B cell (primary cell): Measurements from ENCODE around the gene MRPS11. TPM values are rescaled to one million over a fixed set of nuclear protein-coding genes. Genes with fewer than 3 reads are reported as not detected.

Source experiments
- ATAC-seq: fragments of 200-7000 bp; cut with Tn5 transposase; one replicate; pipeline ENCODE4 v1.10.0; 2021; ENCODE audit warnings: low read depth, mild to moderate bottlenecking, moderate number of reproducible peaks, moderate library complexity
- CTCF ChIA-PET: fragments of 350-600 bp; sonication (Branson Sonifier 250); formaldehyde crosslinking; loops from one replicate; lab custom pipeline; 2021; ENCODE audit warnings: antibody characterized with exemption, inconsistent platforms; lab: Charles Lee
- POLR2A ChIA-PET: fragments of 350-600 bp; sonication (Branson Sonifier 250); formaldehyde crosslinking; loops from one replicate; lab custom pipeline; 2021; ENCODE audit warnings: antibody characterized with exemption; lab: Charles Lee
- DNase-seq: peaks from one replicate; pipeline ENCODE4 v3.0.0; 2013
- H2AFZ ChIP-seq: 2 replicates; pipeline ENCODE4 v1.6.1; 2012; ENCODE audit warnings: mild to moderate bottlenecking, low read depth, low read length; ENCODE audit not compliant: insufficient read depth, poor library complexity, severe bottlenecking
- H3K27ac ChIP-seq, 2 donors: 1 replicate in 1 of 2; 2 replicates in 1 of 2; pipeline ENCODE4 v1.5.1; 2012 to 2013; ENCODE audit warnings: low read length in 2 of 2, mild to moderate bottlenecking in 2 of 2, moderate library complexity in 1 of 2
- H3K27me3 ChIP-seq, 4 experiments: fragments of 200-600 bp in 1 of 4; sonication (generic) in 1 of 4; replicated peaks in 1 of 4; 1 replicate in 2 of 4; 2 replicates in 2 of 4; pipeline versions ENCODE4 v1.6.1 to v1.7.0; 2013 to 2016; ENCODE audit warnings: low read length in 3 of 4, mild to moderate bottlenecking in 2 of 4, mixed read lengths in 1 of 4, moderate library complexity in 1 of 4; ENCODE audit not compliant: insufficient read depth in 4 of 4, control insufficient read depth in 3 of 4; ENCODE audit errors: control extremely low read depth in 1 of 4
- H3K36me3 ChIP-seq, 2 experiments: replicated peaks in 1 of 2; 1 replicate in 1 of 2; 2 replicates in 1 of 2; pipeline versions ENCODE4 v1.6.1 to v1.7.1; 2013; ENCODE audit warnings: low read length in 1 of 2; ENCODE audit not compliant: insufficient read depth in 2 of 2, control insufficient read depth in 1 of 2; ENCODE audit errors: control extremely low read depth in 1 of 2, extremely low read depth in 1 of 2
- H3K4me1 ChIP-seq, 2 donors: fragments of 200-600 bp in 1 of 2; sonication (generic) in 1 of 2; 1 replicate in 1 of 2; 2 replicates in 1 of 2; pipeline versions ENCODE4 v1.5.1 to v1.6.1; 2013 to 2017; ENCODE audit warnings: low read length in 2 of 2; ENCODE audit not compliant: control insufficient read depth in 2 of 2, insufficient read depth in 2 of 2
- H3K4me2 ChIP-seq: replicated peaks from 2 replicates; pipeline ENCODE3; 2012; ENCODE audit warnings: mild to moderate bottlenecking, low read depth, low read length; ENCODE audit not compliant: poor library complexity, severe bottlenecking
- H3K4me3 ChIP-seq, 5 experiments: fragments of 200-600 bp in 1 of 5; sonication (generic) in 1 of 5; 1 replicate in 3 of 5; 2 replicates in 2 of 5; pipeline versions ENCODE4 v1.5.1 to v1.7.0; 2011 to 2016; ENCODE audit warnings: low read length in 4 of 5, mild to moderate bottlenecking in 4 of 5, low read depth in 2 of 5, control low read depth in 1 of 5, moderate library complexity in 1 of 5; ENCODE audit not compliant: insufficient read depth in 1 of 5; ENCODE audit errors: control extremely low read depth in 1 of 5, extremely low read depth in 1 of 5
- H3K79me2 ChIP-seq: fragments of 200-600 bp; sonication (generic); one replicate; pipeline ENCODE4 v1.6.0; 2016; ENCODE audit warnings: low read length; ENCODE audit not compliant: control insufficient read depth, insufficient read depth
- H3K9ac ChIP-seq: fragments of 200-600 bp; sonication (generic); 2 replicates; pipeline ENCODE4 v1.6.1; 2017; ENCODE audit warnings: mild to moderate bottlenecking, low read length, moderate library complexity
- H3K9me3 ChIP-seq, 3 donors: one replicate each; pipeline versions ENCODE4 v1.6.1 to v1.7.1; 2013; ENCODE audit warnings: low read length in 2 of 3; ENCODE audit not compliant: control insufficient read depth in 2 of 3, insufficient read depth in 1 of 3; ENCODE audit errors: control extremely low read depth in 1 of 3
- H4K20me1 ChIP-seq: 2 replicates; pipeline ENCODE4 v1.6.0; 2012; ENCODE audit warnings: mild to moderate bottlenecking, low read length; ENCODE audit not compliant: insufficient read depth, control insufficient read depth, poor library complexity, severe bottlenecking
- H3K27ac Mint-ChIP-seq: one replicate; pipeline ENCODE4 v1.8.0; 2021; ENCODE audit warnings: mixed read lengths
- H3K27me3 Mint-ChIP-seq: one replicate; pipeline ENCODE4 v1.8.0; 2021; ENCODE audit warnings: mixed read lengths
- H3K4me1 Mint-ChIP-seq: one replicate; pipeline ENCODE4 v1.8.0; 2021; ENCODE audit warnings: mixed read lengths
- H3K4me3 Mint-ChIP-seq: one replicate; pipeline ENCODE4 v1.8.0; 2021; ENCODE audit warnings: mixed read lengths
- H3K9me3 Mint-ChIP-seq: one replicate; pipeline ENCODE4 v1.8.0; 2022; ENCODE audit warnings: mixed read lengths; ENCODE audit not compliant: insufficient read depth
- EZH2 ChIP-seq: IDR thresholded peaks from 2 replicates; pipeline ENCODE4 v1.6.1; 2012; ENCODE audit warnings: borderline replicate concordance, low read depth, mild to moderate bottlenecking, moderate library complexity, low read length; ENCODE audit not compliant: insufficient read depth, poor library complexity, severe bottlenecking
- WGBS: methylation state at CpG from one replicate; pipeline ENCODE4 v1.1.5; 2013; ENCODE audit warnings: missing lambda C conversion rate; ENCODE audit not compliant: insufficient coverage; 5-methylcytosine and 5-hydroxymethylcytosine counted together
- intact Hi-C: fragments of 100-400 bp; cut with micrococcal nuclease; formaldehyde crosslinking; loops from one replicate; pipeline ENCODE4 v1.10.0; 2022
- polyA plus RNA-seq: library from polyadenylated mRNA; depleted of rRNA; stranded (reverse); fragments of >200 nt; gene quantifications from 2 replicates; pipeline ENCODE4 v1.2.3, GENCODE V29; 2012
- total RNA-seq, 2 donors: library from RNA; stranded (reverse); fragments of 120-200 nt in 1 of 2; gene quantifications; 1 replicate in 1 of 2; 2 replicates in 1 of 2; pipeline versions ENCODE4 v1.2.3 to v1.2.4, GENCODE V29; 2013 to 2022
- TF ChIP-seq, protein P1 (sequence below): fragments of 200-600 bp; IDR thresholded peaks from one replicate; pipeline ENCODE4 v1.8.0; 2022; ENCODE audit warnings: antibody characterized with exemption, mild to moderate bottlenecking

MRPS11 gene
- total and polyA plus RNA-seq, 2 donors (not counting 1 experiment from before 2014, with no cell fraction given): 21.1 to 37.9 TPM

DNA sequence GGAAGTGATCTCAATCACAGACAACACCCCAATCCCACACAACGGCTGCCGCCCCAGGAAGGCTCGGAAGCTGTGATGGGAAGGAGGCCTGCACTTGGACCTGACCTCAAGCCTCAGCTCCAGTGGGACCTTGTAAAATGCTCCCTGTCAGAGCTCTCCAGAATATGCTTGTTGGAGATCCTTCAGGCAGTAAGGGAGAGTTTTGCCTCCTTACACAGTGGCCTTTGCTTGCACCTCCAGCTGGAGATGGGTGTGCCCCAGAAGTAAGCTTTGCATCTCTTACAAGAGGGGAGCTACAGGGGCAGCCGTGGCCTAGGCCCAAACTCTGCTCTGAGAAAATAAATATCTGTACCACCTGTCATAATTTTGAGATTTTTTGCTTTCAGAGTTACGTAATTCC, 10.4 kb downstream of the MRPS11 start:
- ChIA-PET CTCF (interaction anchor here (0.9 to 1.4 kb wide), 2 partner anchors 187 to 223 kb away, joined by 3 read pairs; no protein-coding TSS in a partner anchor), POLR2A (interaction anchor here (0.6 kb wide), 1 partner anchor 9 kb away, joined by 6 read pairs; no protein-coding TSS in a partner anchor)
- 100% methylated on average over 2 of the region's 5 CpGs for WGBS
- no peak for TF ChIP-seq EZH2
- TF ChIP-seq, protein P1, sequence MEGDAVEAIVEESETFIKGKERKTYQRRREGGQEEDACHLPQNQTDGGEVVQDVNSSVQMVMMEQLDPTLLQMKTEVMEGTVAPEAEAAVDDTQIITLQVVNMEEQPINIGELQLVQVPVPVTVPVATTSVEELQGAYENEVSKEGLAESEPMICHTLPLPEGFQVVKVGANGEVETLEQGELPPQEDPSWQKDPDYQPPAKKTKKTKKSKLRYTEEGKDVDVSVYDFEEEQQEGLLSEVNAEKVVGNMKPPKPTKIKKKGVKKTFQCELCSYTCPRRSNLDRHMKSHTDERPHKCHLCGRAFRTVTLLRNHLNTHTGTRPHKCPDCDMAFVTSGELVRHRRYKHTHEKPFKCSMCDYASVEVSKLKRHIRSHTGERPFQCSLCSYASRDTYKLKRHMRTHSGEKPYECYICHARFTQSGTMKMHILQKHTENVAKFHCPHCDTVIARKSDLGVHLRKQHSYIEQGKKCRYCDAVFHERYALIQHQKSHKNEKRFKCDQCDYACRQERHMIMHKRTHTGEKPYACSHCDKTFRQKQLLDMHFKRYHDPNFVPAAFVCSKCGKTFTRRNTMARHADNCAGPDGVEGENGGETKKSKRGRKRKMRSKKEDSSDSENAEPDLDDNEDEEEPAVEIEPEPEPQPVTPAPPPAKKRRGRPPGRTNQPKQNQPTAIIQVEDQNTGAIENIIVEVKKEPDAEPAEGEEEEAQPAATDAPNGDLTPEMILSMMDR: no peak
- DNase-seq (no peak), ATAC-seq (no peak)
- Histone ChIP-seq H4K20me1 (no peaks in the 10 kb centered on the region), H3K4me3 (no peak overlapping the region), H2AFZ (no peak overlapping the region), H3K4me2 (no peak overlapping the region), H3K36me3 (peaks cover 2 to 36% of the 10 kb centered on the region in 2 experiments), H3K27ac (no peak overlapping the region), H3K79me2 (no peaks in the 10 kb centered on the region), H3K9ac (no peak overlapping the region), H3K9me3 (no peaks in the 10 kb centered on the region), H3K4me1 (no peaks in the 10 kb centered on the region), H3K27me3 (no peaks in the 10 kb centered on the region)
- Mint-ChIP-seq H3K9me3 (no peaks in the 10 kb centered on the region), H3K27ac (no peak overlapping the region), H3K27me3 (no peaks in the 10 kb centered on the region), H3K4me3 (no peak overlapping the region), H3K4me1 (peaks cover 5% of the 10 kb centered on the region)
- intact Hi-C loops: loop anchor here (2.0 to 5.0 kb wide), 2 partner anchors 187 to 539 kb away; no protein-coding TSS in a partner anchor

DNA sequence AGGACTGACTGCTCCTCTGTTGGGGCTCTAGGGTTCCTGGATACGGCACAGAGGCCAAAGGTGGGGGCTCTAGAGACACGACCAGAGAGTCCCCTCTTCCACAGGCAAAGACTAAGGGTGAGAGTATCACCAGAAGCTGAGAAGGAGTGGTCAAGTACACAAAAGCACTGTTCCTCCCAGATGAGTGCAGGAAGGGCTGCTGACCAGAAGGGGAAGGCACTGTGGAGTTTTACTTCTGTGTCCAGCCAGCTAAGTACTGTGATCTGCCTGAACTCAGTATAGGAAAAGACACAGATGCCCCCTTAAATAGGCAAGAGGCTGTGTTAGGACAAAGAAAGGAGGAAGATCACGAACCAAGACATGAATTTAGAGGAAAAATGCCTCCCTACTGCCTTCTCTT, 11.7 kb downstream of the MRPS11 start:
- Histone ChIP-seq H4K20me1 (no peaks in the 10 kb centered on the region), H2AFZ (no peak overlapping the region), H3K9me3 (no peaks in the 10 kb centered on the region), H3K36me3 (peaks cover 0 to 29% of the 10 kb centered on the region in 2 experiments), H3K4me1 (no peaks in the 10 kb centered on the region), H3K27ac (no peak overlapping the region), H3K4me2 (no peak overlapping the region), H3K27me3 (no peaks in the 10 kb centered on the region), H3K9ac (no peak overlapping the region), H3K4me3 (no peak overlapping the region), H3K79me2 (no peaks in the 10 kb centered on the region)
- WGBS: no CpG with 5 or more reads among the region's 3 CpGs
- H3K4me3 Mint-ChIP-seq: no peak overlapping the region
- ChIA-PET POLR2A (no interaction called here), CTCF (no interaction called here)
- H3K27ac Mint-ChIP-seq: no peak overlapping the region
- no peaks in the 10 kb centered on the region for H3K27me3 Mint-ChIP-seq
- DNase-seq (no peak), ATAC-seq (no peak)
- peaks cover 5% of the 10 kb centered on the region for H3K4me1 Mint-ChIP-seq
- no peaks in the 10 kb centered on the region for H3K9me3 Mint-ChIP-seq
- TF ChIP-seq EZH2: no peak
- TF ChIP-seq, protein P1: no peak
- intact Hi-C loops: loop anchor here (5.0 kb wide), 1 partner anchor 538 kb away; no protein-coding TSS in a partner anchor
